Measurements from ENCODE around the gene ZNF467.

The ZNF467 gene

GRCh38 chr7:149772956-149773434 is 393 bp downstream of the ZNF467 start:
- TF ChIP-seq CTCF (conservative IDR thresholded peaks at IDR 0.05; ENCODE audit: low read length) = no peak
- DNase-seq (ENCODE audit: low read depth) = no peak
- peak overlapping the region; percentile 51 for H3K4me3 ChIP-seq (ENCODE audit: low read length)

- no peak for DNase-seq (ENCODE audit: low read depth)
- H3K4me3 ChIP-seq (ENCODE audit: low read length) = peak overlapping the region; percentile 70
- no peak for TF ChIP-seq CTCF (conservative IDR thresholded peaks at IDR 0.05; ENCODE audit: low read length)
Measured at GRCh38 chr7:149772241-149772955, 990 bp downstream of the ZNF467 start.

- peak overlapping the region; percentile 70 for H3K4me3 ChIP-seq (ENCODE audit: low read length)
- DNase-seq (ENCODE audit: low read depth) = peak; percentile 78
- no peak for TF ChIP-seq CTCF (conservative IDR thresholded peaks at IDR 0.05; ENCODE audit: low read length)
Measured at GRCh38 chr7:149771720-149772240, 1.6 kb downstream of the ZNF467 start.

GRCh38 chr7:149770728-149771636 is 2.4 kb downstream of the ZNF467 start:
- peak overlapping the region; percentile 52 for H3K4me3 ChIP-seq (ENCODE audit: low read length)
- TF ChIP-seq CTCF (conservative IDR thresholded peaks at IDR 0.05; ENCODE audit: low read length) = no peak
- DNase-seq (ENCODE audit: low read depth) = no peak

GRCh38 chr7:149769915-149770314 is 3.5 kb downstream of the ZNF467 start:
- no peak for TF ChIP-seq CTCF (conservative IDR thresholded peaks at IDR 0.05; ENCODE audit: low read length)
- no peak for DNase-seq (ENCODE audit: low read depth)
- H3K4me3 ChIP-seq (ENCODE audit: low read length) = no peak overlapping the region

GRCh38 chr7:149768931-149769330 is 4.5 kb downstream of the ZNF467 start:
- no peak for TF ChIP-seq CTCF (conservative IDR thresholded peaks at IDR 0.05; ENCODE audit: low read length)
- DNase-seq (ENCODE audit: low read depth) = no peak
- no peak overlapping the region for H3K4me3 ChIP-seq (ENCODE audit: low read length)

Data from AG10803 (cell line).